ENCODE data around the gene LSM4.

LSM4 gene

DNA sequence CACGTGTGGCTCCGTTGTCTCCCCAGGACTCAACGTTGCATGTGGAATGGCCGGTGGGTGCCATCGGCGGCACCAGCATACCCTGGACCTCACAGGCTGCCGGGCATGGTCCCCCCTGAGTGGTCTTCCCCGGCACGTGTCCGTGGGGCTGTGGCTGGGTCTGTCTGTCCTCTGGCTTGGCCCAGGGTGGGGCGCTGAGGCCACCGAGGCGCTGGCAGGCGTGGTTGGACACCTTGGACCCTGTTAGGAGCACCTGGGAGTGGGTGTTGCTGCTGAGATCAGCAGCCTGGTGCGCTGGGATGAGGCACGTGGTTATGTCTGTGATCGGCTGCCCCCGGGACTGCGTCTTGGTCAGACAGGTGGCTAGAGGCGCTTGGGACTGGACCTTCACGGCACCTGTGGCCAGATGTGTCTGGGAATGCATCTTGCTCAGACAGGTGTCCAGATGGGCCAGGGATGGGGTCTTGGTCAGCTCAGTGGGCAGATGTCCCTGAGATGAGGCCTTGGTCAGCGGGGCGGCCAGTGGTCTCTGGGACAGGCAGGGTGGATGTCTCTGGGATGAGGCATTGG lies 57.8 kb downstream of the LSM4 start:
- no peaks in the 10 kb centered on the region; the same call in 1 of the 2 replicates for H3K36me3 ChIP-seq (ENCODE audit: control insufficient read depth, insufficient read depth, low read length)
- no peak overlapping the region for H3K27ac ChIP-seq (ENCODE audit: low read length)
- no peak overlapping the region for H3K4me3 ChIP-seq (ENCODE audit: low read length)
- no CpG with 5 or more reads among the region's 23 CpGs for WGBS (ENCODE audit: insufficient coverage, insufficient read length)
- H3K27me3 ChIP-seq (ENCODE audit: control insufficient read depth, insufficient read depth, low read length) = no peaks in the 10 kb centered on the region
- no peaks in the 10 kb centered on the region for H3K9me3 ChIP-seq (ENCODE audit: control insufficient read depth, insufficient read depth, low read length)
- no peak for DNase-seq (ENCODE audit: low read depth, low spot score)
- H3K4me1 ChIP-seq (ENCODE audit: control insufficient read depth, insufficient read depth, low read length) = no peaks in the 10 kb centered on the region; the same call in 1 of the 2 replicates

DNA sequence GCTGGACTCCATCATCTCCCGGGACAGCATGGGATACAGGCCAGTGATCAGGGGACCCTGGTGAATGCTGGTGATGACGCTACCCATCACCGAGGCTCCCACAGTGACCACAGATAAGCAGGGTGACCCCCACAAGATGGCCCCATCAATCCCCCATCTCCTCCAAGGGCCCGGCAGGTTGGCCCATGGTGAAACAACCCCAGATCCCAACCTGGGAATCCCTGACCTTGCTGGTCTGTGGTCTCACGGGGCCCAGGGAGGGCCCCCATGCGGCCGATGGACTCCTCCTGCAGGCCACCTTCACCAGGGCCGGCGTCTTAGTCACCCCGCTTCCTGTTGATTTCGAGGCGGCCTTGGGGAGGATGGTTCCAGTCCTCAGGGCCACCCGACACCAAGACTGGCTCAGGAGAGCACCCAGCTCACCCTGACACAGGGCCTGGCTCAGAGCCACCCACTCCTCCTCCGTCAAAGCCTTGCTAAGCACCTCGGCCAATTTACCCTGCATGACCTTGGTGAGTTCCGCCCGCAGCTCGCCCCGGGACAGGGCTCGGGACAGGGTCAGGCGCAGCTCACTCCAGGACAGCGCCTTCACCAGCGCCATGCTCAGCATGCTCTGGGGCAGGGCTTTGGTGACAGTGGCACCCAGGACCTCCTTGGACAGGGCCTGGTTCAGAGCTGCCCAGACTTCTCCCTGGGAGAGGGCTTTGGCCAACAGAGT lies 58.6 kb downstream of the LSM4 start:
- H3K4me3 ChIP-seq (ENCODE audit: low read length) = no peak overlapping the region
- H3K36me3 ChIP-seq (ENCODE audit: control insufficient read depth, insufficient read depth, low read length) = no peaks in the 10 kb centered on the region; the same call in 1 of the 2 replicates
- H3K27me3 ChIP-seq (ENCODE audit: control insufficient read depth, insufficient read depth, low read length) = no peaks in the 10 kb centered on the region
- no peaks in the 10 kb centered on the region for H3K9me3 ChIP-seq (ENCODE audit: control insufficient read depth, insufficient read depth, low read length)
- H3K4me1 ChIP-seq (ENCODE audit: control insufficient read depth, insufficient read depth, low read length) = no peaks in the 10 kb centered on the region; the same call in 1 of the 2 replicates
- DNase-seq (ENCODE audit: low read depth, low spot score) = no peak
- no CpG with 5 or more reads among the region's 23 CpGs for WGBS (ENCODE audit: insufficient coverage, insufficient read length)
- no peak overlapping the region for H3K27ac ChIP-seq (ENCODE audit: low read length)

DNA sequence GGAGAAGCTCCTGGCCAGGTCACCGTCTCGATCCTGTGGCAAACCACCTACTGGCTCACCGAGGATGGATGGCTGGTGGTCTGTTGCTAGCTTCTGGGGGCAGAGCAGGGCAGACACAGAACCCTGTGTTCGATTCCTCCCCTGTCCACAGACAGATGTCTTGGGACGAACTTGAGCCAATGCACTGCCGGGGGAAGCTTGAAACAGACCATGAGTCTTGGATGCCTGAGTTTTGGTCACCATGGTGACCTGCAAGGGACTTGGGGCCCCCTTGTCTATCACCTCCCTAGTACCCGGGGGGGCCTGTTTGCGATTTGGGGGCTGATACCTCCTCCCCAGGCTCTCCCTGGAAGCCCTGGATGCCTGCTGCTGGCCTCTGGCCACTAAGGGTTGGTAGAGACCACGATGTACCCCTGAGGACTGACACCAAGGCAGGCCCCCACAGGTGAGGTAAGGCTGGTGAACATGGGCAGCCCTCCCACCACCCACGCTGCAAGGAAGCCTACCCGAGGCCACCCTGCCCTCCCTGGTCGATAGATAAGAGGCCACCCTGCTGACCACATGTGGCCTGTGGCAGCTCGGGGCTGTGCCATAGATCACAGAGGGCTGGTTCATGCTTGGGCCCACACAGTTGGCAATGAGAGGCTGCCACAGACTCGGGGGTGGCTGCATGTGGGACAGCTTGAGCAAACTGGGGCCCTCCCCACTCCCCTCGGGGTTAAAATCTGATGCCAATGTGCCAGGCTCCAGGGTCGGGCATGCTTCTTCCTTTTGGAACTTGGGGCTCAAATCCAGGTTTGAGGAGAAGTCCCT lies 59.3 kb downstream of the LSM4 start:
- no CpG with 5 or more reads among the region's 16 CpGs for WGBS (ENCODE audit: insufficient coverage, insufficient read length)
- Histone ChIP-seq H3K27me3 (ENCODE audit: control insufficient read depth, insufficient read depth, low read length) (no peaks in the 10 kb centered on the region), H3K9me3 (ENCODE audit: control insufficient read depth, insufficient read depth, low read length) (no peaks in the 10 kb centered on the region)

DNA sequence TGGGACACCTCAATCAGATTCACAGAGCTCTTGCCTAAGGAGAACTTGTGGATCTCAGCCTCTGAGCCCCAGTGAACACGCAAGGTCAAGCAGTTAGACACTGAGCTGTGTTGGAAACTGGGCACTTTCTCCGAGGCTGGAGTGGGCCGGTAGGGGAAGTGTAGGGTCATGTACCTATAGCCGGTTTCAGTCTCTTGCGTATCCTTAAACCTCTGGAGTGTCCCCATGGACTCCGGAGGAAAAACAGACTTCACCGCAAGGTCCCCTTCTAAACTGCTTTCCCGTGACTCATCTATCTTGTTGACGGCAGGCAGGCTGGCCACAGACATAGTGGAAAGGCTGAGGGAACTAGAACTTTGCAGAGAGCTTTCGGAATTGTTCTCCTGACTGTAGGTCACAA lies 60.0 kb downstream of the LSM4 start:
- DNase-seq (ENCODE audit: low read depth, low spot score) = no peak
- H3K36me3 ChIP-seq (ENCODE audit: control insufficient read depth, insufficient read depth, low read length) = no peaks in the 10 kb centered on the region; the same call in 1 of the 2 replicates
- WGBS (ENCODE audit: insufficient coverage, insufficient read length) = no CpG with 5 or more reads among the region's 10 CpGs

More for the DNA sequence above, 59.3 kb downstream of the LSM4 start:
- Histone ChIP-seq H3K27ac (ENCODE audit: low read length) (no peak overlapping the region), H3K4me3 (ENCODE audit: low read length) (no peak overlapping the region), H3K36me3 (ENCODE audit: control insufficient read depth, insufficient read depth, low read length) (no peaks in the 10 kb centered on the region; the same call in 1 of the 2 replicates), H3K4me1 (ENCODE audit: control insufficient read depth, insufficient read depth, low read length) (no peaks in the 10 kb centered on the region; the same call in 1 of the 2 replicates)
- no peak for DNase-seq (ENCODE audit: low read depth, low spot score)

DNA sequence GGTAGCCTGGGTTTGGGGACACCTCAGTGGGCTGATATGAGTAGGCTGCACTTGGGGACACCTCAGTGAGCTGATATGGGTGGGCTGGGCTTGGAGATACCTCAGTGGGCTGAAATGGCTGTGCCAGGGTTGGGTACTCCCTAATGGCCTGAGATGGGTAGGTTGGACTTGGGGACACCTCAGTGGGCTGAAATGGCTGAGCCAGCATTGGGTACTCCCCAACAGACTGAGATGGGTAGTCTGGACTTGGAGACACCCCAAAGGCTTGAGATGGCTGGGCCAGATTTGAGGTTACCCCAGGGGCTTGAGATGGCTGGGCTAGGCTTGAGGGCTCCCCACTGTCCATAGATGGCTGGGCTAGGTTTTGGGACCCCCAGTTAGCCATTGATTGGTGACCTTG lies 60.7 kb downstream of the LSM4 start:
- DNase-seq (ENCODE audit: low read depth, low spot score) = no peak
- Histone ChIP-seq H3K4me1 (ENCODE audit: control insufficient read depth, insufficient read depth, low read length) (no peaks in the 10 kb centered on the region; the same call in 1 of the 2 replicates), H3K27me3 (ENCODE audit: control insufficient read depth, insufficient read depth, low read length) (no peaks in the 10 kb centered on the region), H3K4me3 (ENCODE audit: low read length) (no peak overlapping the region), H3K9me3 (ENCODE audit: control insufficient read depth, insufficient read depth, low read length) (no peaks in the 10 kb centered on the region), H3K36me3 (ENCODE audit: control insufficient read depth, insufficient read depth, low read length) (no peaks in the 10 kb centered on the region; the same call in 1 of the 2 replicates), H3K27ac (ENCODE audit: low read length) (no peak overlapping the region)

More for the DNA sequence above, 60.0 kb downstream of the LSM4 start:
- H3K27ac ChIP-seq (ENCODE audit: low read length) = no peak overlapping the region
- H3K4me1 ChIP-seq (ENCODE audit: control insufficient read depth, insufficient read depth, low read length) = no peaks in the 10 kb centered on the region; the same call in 1 of the 2 replicates
- no peaks in the 10 kb centered on the region for H3K9me3 ChIP-seq (ENCODE audit: control insufficient read depth, insufficient read depth, low read length)
- H3K27me3 ChIP-seq (ENCODE audit: control insufficient read depth, insufficient read depth, low read length) = no peaks in the 10 kb centered on the region
- H3K4me3 ChIP-seq (ENCODE audit: low read length) = no peak overlapping the region

DNA sequence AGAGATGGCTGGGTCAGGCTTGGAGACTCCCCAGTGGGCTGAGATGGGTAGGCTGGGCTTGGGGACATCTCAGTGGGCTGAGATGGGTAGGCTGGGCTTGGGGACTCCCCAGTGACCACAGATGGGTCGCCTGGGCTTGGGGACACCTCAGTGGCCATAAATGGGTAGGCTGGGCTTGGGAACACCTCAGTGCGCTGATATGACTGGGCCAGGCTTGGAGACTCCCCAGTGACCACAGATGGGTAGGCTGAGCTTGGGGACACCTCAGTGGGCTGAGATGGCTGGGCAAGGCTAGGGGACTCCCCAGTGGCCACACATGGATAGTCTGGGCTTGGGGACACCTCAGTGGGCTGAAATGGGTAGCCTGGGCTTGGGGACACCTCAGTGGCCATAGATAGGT lies 61.4 kb downstream of the LSM4 start:
- no peaks in the 10 kb centered on the region for H3K9me3 ChIP-seq (ENCODE audit: control insufficient read depth, insufficient read depth, low read length)
- H3K36me3 ChIP-seq (ENCODE audit: control insufficient read depth, insufficient read depth, low read length) = no peaks in the 10 kb centered on the region; the same call in 1 of the 2 replicates
- no peak overlapping the region for H3K4me3 ChIP-seq (ENCODE audit: low read length)
- WGBS (ENCODE audit: insufficient coverage, insufficient read length) = no CpG with 5 or more reads among the region's 2 CpGs
- no peaks in the 10 kb centered on the region; the same call in 1 of the 2 replicates for H3K4me1 ChIP-seq (ENCODE audit: control insufficient read depth, insufficient read depth, low read length)
- DNase-seq (ENCODE audit: low read depth, low spot score) = no peak
- no peak overlapping the region for H3K27ac ChIP-seq (ENCODE audit: low read length)
- H3K27me3 ChIP-seq (ENCODE audit: control insufficient read depth, insufficient read depth, low read length) = no peaks in the 10 kb centered on the region

DNA sequence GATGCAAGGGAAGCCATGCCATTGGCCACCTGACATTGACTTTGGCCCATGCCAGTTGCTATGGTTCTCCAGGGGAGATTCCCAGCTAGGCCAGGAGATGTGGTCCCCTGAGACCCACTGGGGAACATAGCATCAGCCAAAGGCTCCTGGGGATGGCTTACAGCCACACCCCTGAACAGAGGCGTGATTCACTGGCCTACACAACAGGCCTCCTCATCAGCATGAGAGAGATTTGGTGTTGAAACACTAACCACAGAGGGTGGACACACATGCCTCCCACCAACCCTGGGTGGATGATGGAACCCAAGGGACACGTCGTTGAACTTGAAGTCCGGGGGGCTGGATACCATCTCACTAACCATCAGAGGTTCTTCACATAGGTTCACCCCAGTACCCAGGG lies 63.0 kb downstream of the LSM4 start:
- Histone ChIP-seq H3K27me3 (ENCODE audit: control insufficient read depth, insufficient read depth, low read length) (no peaks in the 10 kb centered on the region), H3K4me3 (ENCODE audit: low read length) (no peak overlapping the region), H3K27ac (ENCODE audit: low read length) (no peak overlapping the region), H3K4me1 (ENCODE audit: control insufficient read depth, insufficient read depth, low read length) (peaks cover 3% of the 10 kb centered on the region), H3K9me3 (ENCODE audit: control insufficient read depth, insufficient read depth, low read length) (no peaks in the 10 kb centered on the region), H3K36me3 (ENCODE audit: control insufficient read depth, insufficient read depth, low read length) (no peaks in the 10 kb centered on the region; the same call in 1 of the 2 replicates)
- WGBS (ENCODE audit: insufficient coverage, insufficient read length) = no CpG with 5 or more reads among the region's 4 CpGs
- DNase-seq (ENCODE audit: low read depth, low spot score) = no peak

DNA sequence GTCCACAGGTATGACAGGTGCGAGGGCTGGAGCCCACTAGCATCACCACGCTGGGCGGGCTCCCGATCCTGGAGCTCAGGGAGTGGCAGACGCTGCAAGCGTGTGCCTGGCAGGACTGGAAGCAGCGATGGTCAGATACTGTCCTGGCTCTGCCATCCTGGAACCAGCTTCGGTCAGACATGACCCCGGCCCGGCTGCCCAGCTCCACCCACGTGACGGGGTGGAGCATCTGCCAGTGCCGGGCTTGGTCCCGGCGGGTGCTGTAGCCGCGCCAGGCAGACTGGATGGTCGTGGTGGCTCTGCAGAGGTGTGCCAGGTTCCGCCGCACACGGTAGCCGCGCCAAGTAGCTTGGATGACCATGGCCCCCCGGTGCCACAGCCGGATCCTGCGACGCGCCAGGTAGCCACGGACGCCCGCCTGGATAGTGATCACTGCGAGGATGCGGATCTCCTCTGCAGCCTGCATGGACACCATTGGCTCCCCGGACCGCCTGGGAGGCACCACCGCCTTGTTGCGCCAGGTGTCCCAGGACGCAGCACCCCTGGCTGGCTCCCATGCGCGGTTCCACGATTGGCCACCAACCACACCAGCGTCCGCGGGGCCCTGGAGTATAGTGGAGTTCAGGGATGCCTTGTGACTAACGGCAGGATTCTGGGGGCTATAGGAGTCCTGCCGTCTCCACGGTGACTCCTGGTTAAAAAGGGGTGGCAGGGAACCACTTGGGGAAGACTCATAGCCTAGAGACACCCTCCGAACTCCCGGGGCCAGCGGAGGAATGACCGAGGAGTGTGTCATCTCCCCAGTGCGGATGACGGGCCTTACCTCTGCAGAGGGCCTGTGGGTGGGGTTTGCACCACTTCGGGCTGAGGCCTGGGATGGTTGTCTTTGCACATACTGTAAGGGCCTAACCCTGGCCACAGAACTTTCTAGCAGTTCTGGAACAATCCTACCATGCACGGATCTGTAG lies 65.1 kb downstream of the LSM4 start:
- Histone ChIP-seq H3K27ac (ENCODE audit: low read length) (no peak overlapping the region), H3K4me1 (ENCODE audit: control insufficient read depth, insufficient read depth, low read length) (peaks cover 6% of the 10 kb centered on the region), H3K27me3 (ENCODE audit: control insufficient read depth, insufficient read depth, low read length) (no peaks in the 10 kb centered on the region), H3K4me3 (ENCODE audit: low read length) (no peak overlapping the region), H3K9me3 (ENCODE audit: control insufficient read depth, insufficient read depth, low read length) (no peaks in the 10 kb centered on the region), H3K36me3 (ENCODE audit: control insufficient read depth, insufficient read depth, low read length) (no peaks in the 10 kb centered on the region; the same call in 1 of the 2 replicates)
- no peak for DNase-seq (ENCODE audit: low read depth, low spot score)
- no CpG with 5 or more reads among the region's 55 CpGs for WGBS (ENCODE audit: insufficient coverage, insufficient read length)

Measured in iPS DF 6.9 (cell line).